ENCODE data around the gene GALNT13. TPM values are rescaled to one million over a fixed set of nuclear protein-coding genes. Genes with fewer than 3 reads are reported as not detected.

The GALNT13 gene
- polyA plus RNA-seq, 2 of the 4 experiments (the other 2 are of a cell fraction), result 12.1 to 15.6 TPM

- H3K4me1 ChIP-seq, result peaks cover 17% of the 10 kb centered on the region; the same call in 2 of the 3 replicates
- CTCF ChIA-PET, result no interaction called here
- H3K4me3 ChIP-seq, result no peak overlapping the region
- H3K27ac ChIP-seq, result no peak overlapping the region
- no peaks in the 10 kb centered on the region for H3K9me3 ChIP-seq
- no peak for ATAC-seq
- WGBS (ENCODE audit: missing lambda C conversion rate), result 86% methylated on average over 2 of the region's 2 CpGs
- no peak for DNase-seq (ENCODE audit: low read depth in 1 of 2, low spot score in 1 of 2)
- TF ChIP-seq GATA3 (IDR thresholded peaks at IDR 0.05; ENCODE audit: borderline replicate concordance) (no peak), HOXB13 (CRISPR knock-in tag; IDR thresholded peaks at IDR 0.05; ENCODE audit: low read depth) (no peak), NPAS2 (CRISPR knock-in tag; IDR thresholded peaks at IDR 0.05; ENCODE audit: borderline replicate concordance) (no peak), CBX8 (IDR thresholded peaks at IDR 0.05) (no peak), CHD2 (IDR thresholded peaks at IDR 0.05; ENCODE audit: low read length, partially characterized antibody) (no peak), ZNF302 (CRISPR knock-in tag; IDR thresholded peaks at IDR 0.05) (no peak), REST (IDR thresholded peaks at IDR 0.05) (no peak), JUNB (IDR thresholded peaks at IDR 0.05) (no peak), CEBPB (IDR thresholded peaks at IDR 0.05) (no peak), EHF (CRISPR knock-in tag; IDR thresholded peaks at IDR 0.05) (no peak), MAFK (IDR thresholded peaks at IDR 0.05; ENCODE audit: partially characterized antibody) (no peak), NR3C1 (IDR thresholded peaks at IDR 0.05) (no peak)
- no peak for FAIRE-seq
- POLR2A ChIA-PET, result no interaction called here
- H3K4me2 ChIP-seq, result no peak overlapping the region
Measured at GRCh38 chr2:153875801-153876466, 4.2 kb downstream of the GALNT13 start.

DNA sequence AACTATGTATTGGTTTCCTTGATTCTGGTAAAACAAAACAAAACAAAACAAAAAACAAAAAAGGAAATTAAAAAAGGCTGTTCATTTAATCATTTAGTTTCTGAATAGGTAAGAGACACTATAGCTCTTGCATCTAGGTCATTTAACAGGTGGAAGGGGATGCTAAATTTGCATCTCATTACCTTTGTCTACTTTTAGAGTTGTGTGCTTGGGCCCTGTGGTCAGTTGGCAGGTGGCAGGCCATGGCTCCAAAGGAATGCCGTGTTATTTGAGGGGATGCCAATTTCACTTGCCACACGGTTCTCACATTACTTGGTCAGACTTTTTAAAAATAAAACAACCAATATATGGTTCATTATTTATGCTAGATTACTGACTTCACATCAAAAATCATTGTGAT is 9.2 kb downstream of the GALNT13 start:
- CTCF ChIA-PET, result no interaction called here
- DNase-seq (ENCODE audit: low read depth in 1 of 2, low spot score in 1 of 2) (no peak), ATAC-seq (no peak), FAIRE-seq (no peak)
- TF ChIP-seq REST (IDR thresholded peaks at IDR 0.05) (no peak), SREBF2 (IDR thresholded peaks at IDR 0.05) (no peak), TFCP2L1 (CRISPR knock-in tag; IDR thresholded peaks at IDR 0.05) (no peak), MAFK (IDR thresholded peaks at IDR 0.05; ENCODE audit: partially characterized antibody) (no peak), ZFP36 (IDR thresholded peaks at IDR 0.05; ENCODE audit: borderline replicate concordance, partially characterized antibody) (no peak), CBX8 (IDR thresholded peaks at IDR 0.05) (no peak), PHF8 (IDR thresholded peaks at IDR 0.05; ENCODE audit: borderline replicate concordance, low read depth) (no peak), CBX2 (IDR thresholded peaks at IDR 0.05; ENCODE audit: borderline replicate concordance, low read depth) (no peak), CEBPB (IDR thresholded peaks at IDR 0.05) (no peak), KDM5A (IDR thresholded peaks at IDR 0.05) (no peak), PBX3 (IDR thresholded peaks at IDR 0.05) (no peak), EP300 (IDR thresholded peaks at IDR 0.05) (no peak), TP53 (CRISPR knock-in tag; IDR thresholded peaks at IDR 0.05) (no peak), ZC3H11A (IDR thresholded peaks at IDR 0.05) (no peak)
- 83% methylated on average over 2 of the region's 2 CpGs for WGBS (ENCODE audit: missing lambda C conversion rate)
- Histone ChIP-seq H3K4me2 (no peak overlapping the region), H3K9me3 (no peaks in the 10 kb centered on the region), H3K4me1 (peaks cover 13% of the 10 kb centered on the region; the same call in 2 of the 3 replicates), H3K27ac (no peak overlapping the region), H3K4me3 (no peak overlapping the region)
- POLR2A ChIA-PET, result no interaction called here
